Panc1 (cell line): ENCODE results near the gene GPRC5D. TPM values are rescaled to one million over a fixed set of nuclear protein-coding genes. Genes with fewer than 3 reads are reported as not detected.
A peak's percentile ranks its signal among the peaks of the same experiment; 100 is the strongest.

Experiments
- ATAC-seq: fragments of 200-7000 bp; cut with Tn5 transposase; 2 replicates; pipeline ENCODE4 v1.9.1; 2020; ENCODE audit warnings: mild to moderate bottlenecking, moderate library complexity
- BruUV-seq: library from RNA; stranded (reverse); fragments of 400-500 nt; replicated peaks from 2 replicates; lab custom pipeline; 2021; lab: Mats Ljungman, UMichigan
- CTCF ChIA-PET: fragments of 300-600 bp; sonication (Branson Sonifier 250); formaldehyde crosslinking; loops from one replicate; lab custom pipeline; 2022; ENCODE audit warnings: antibody characterized with exemption; lab: Charles Lee
- POLR2A ChIA-PET: fragments of 300-600 bp; sonication (Branson Sonifier 250); formaldehyde crosslinking; loops from one replicate; lab custom pipeline; 2022; ENCODE audit warnings: antibody characterized with exemption; lab: Charles Lee
- DNase-seq: peaks from one replicate; pipeline ENCODE4 v3.0.0-alpha.2; 2010; ENCODE audit warnings: low read depth, low spot score
- H3K27ac ChIP-seq: 2 replicates; pipeline ENCODE4 v1.5.1; 2011; ENCODE audit warnings: mild to moderate bottlenecking, low read length, inconsistent platforms
- H3K27me3 ChIP-seq: fragments of 200-500 bp; sonication (Bioruptor generic); 2 replicates; pipeline ENCODE4 v1.6.0; 2014; ENCODE audit warnings: low read length, inconsistent platforms; ENCODE audit not compliant: control insufficient read depth, insufficient read depth
- H3K36me3 ChIP-seq: fragments of 200-500 bp; sonication (Bioruptor generic); 2 replicates; pipeline ENCODE4 v1.5.1; 2014; ENCODE audit warnings: inconsistent platforms, mild to moderate bottlenecking, low read length, moderate library complexity; ENCODE audit not compliant: control insufficient read depth, insufficient read depth
- H3K4me1 ChIP-seq: 2 replicates; pipeline ENCODE4 v1.5.1; 2011; ENCODE audit warnings: inconsistent platforms, mild to moderate bottlenecking, low read length, moderate library complexity; ENCODE audit not compliant: control insufficient read depth, insufficient read depth
- H3K4me3 ChIP-seq, 2 experiments: 2 replicates each; pipeline ENCODE4 v1.5.1; 2011 to 2012; ENCODE audit warnings: low read depth in 2 of 2, low read length in 2 of 2, mild to moderate bottlenecking in 2 of 2, inconsistent platforms in 1 of 2, moderate library complexity in 1 of 2
- H3K9me3 ChIP-seq: fragments of 200-500 bp; sonication (Bioruptor generic); 2 replicates; pipeline ENCODE4 v1.5.1; 2014; ENCODE audit warnings: low read depth, mild to moderate bottlenecking, inconsistent platforms, low read length, moderate library complexity; ENCODE audit not compliant: control insufficient read depth, insufficient read depth
- POLR2AphosphoS5 ChIP-seq: IDR thresholded peaks from 2 replicates; pipeline ENCODE4 v1.6.1; 2012; ENCODE audit warnings: mild to moderate bottlenecking, low read depth, low read length, moderate library complexity
- SIN3A ChIP-seq: IDR thresholded peaks from 2 replicates; pipeline ENCODE4 v1.6.1; 2012; ENCODE audit warnings: low read depth, mild to moderate bottlenecking, low read length, moderate library complexity, borderline replicate concordance; ENCODE audit not compliant: insufficient read depth
- TCF7L2 ChIP-seq: IDR thresholded peaks from 2 replicates; pipeline ENCODE4 v1.6.1; 2011; ENCODE audit warnings: mild to moderate bottlenecking, low read depth, low read length, inconsistent platforms
- in situ Hi-C: cut with HindIII; loops from 2 replicates; pipeline ENCODE4 v1.10.0; 2016; ENCODE audit warnings: low sequenced_read_pairs, low pct_unique_long_range_greater_than_20kb
- intact Hi-C: fragments of 100-400 bp; cut with micrococcal nuclease; formaldehyde crosslinking; loops from one replicate; pipeline ENCODE4 v1.10.0; 2022; ENCODE audit not compliant: unreplicated experiment
- total RNA-seq: library from RNA; stranded (reverse); gene quantifications from one replicate; pipeline ENCODE4 v1.2.1, GENCODE V29; 2021; ENCODE audit not compliant: unreplicated experiment
- TF ChIP-seq, protein P1 (sequence below), 2 experiments: IDR thresholded peaks; 2 replicates each; pipeline ENCODE4 v1.6.1; 2011 to 2012; ENCODE audit warnings: low read depth in 2 of 2, control low read depth in 1 of 2, low read length in 1 of 2, mild to moderate bottlenecking in 1 of 2, moderate library complexity in 1 of 2; ENCODE audit not compliant: insufficient read depth in 1 of 2
- TF ChIP-seq, protein P2 (sequence below): fragments of 450-650 bp; IDR thresholded peaks from 2 replicates; pipeline ENCODE4 v1.5.1; 2017; ENCODE audit warnings: mild to moderate bottlenecking

Gene GPRC5D
- total RNA-seq, 1 experiment from 2014 or later: not detected

DNA sequence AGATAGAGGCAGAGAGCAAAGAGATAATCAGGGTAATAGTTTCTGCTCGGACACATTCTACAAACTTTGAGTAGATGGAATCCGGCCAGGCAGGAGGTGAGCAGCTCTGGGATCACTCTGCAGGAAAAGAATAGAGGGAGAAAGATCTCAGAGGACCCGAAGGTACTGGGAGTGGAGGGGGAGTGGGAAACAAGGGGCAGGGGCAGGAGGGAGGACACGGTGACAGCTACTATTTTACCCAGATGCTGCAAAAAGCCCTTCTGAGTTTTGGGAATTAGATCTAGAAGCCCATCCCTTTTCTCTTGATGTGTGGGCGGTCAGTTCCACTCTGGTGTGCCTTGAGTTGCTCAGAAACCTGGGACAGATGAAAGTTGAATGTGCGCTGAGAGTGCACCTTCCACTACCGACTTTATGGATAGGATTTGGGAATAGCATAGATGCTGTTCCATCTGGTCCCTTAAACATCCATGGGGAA is 60.1 kb downstream of the GPRC5D start:
- ATAC-seq: no peak
- H3K36me3 ChIP-seq: peaks cover 6% of the 10 kb centered on the region
- no peaks in the 10 kb centered on the region for H3K9me3 ChIP-seq
- ChIA-PET CTCF (interaction anchor here (1.6 kb wide), 1 partner anchor 80 kb away, joined by 5 read pairs; no protein-coding TSS in a partner anchor), POLR2A (interaction anchor here (0.5 to 2.3 kb wide), 4 partner anchors 14 to 165 kb away, joined by 3 to 21 read pairs (median 9); no protein-coding TSS in a partner anchor)
- peaks cover 31% of the 10 kb centered on the region for H3K4me1 ChIP-seq
- no peaks in the 10 kb centered on the region for H3K27me3 ChIP-seq
- H3K27ac ChIP-seq: peak overlapping the region; percentile 96
- intact Hi-C loops: loop anchor here (1.0 to 5.0 kb wide), 2 partner anchors 55 to 75 kb away; no protein-coding TSS in a partner anchor
- peak overlapping the region; percentile 61 to 86 for H3K4me3 ChIP-seq
- no peak for DNase-seq
- TSS peak; percentile 76 for BruUV-seq
- in situ Hi-C loops: no loop called here
- TF ChIP-seq, protein P1, sequence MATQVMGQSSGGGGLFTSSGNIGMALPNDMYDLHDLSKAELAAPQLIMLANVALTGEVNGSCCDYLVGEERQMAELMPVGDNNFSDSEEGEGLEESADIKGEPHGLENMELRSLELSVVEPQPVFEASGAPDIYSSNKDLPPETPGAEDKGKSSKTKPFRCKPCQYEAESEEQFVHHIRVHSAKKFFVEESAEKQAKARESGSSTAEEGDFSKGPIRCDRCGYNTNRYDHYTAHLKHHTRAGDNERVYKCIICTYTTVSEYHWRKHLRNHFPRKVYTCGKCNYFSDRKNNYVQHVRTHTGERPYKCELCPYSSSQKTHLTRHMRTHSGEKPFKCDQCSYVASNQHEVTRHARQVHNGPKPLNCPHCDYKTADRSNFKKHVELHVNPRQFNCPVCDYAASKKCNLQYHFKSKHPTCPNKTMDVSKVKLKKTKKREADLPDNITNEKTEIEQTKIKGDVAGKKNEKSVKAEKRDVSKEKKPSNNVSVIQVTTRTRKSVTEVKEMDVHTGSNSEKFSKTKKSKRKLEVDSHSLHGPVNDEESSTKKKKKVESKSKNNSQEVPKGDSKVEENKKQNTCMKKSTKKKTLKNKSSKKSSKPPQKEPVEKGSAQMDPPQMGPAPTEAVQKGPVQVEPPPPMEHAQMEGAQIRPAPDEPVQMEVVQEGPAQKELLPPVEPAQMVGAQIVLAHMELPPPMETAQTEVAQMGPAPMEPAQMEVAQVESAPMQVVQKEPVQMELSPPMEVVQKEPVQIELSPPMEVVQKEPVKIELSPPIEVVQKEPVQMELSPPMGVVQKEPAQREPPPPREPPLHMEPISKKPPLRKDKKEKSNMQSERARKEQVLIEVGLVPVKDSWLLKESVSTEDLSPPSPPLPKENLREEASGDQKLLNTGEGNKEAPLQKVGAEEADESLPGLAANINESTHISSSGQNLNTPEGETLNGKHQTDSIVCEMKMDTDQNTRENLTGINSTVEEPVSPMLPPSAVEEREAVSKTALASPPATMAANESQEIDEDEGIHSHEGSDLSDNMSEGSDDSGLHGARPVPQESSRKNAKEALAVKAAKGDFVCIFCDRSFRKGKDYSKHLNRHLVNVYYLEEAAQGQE (IDR thresholded peaks at IDR 0.05; ENCODE audit: insufficient read depth in 1 of 2, low read depth in 2 of 2, low read length in 1 of 2): no peak
- TF ChIP-seq SIN3A (no peak), TCF7L2 (no peak), POLR2AphosphoS5 (no peak)
- TF ChIP-seq, protein P2, sequence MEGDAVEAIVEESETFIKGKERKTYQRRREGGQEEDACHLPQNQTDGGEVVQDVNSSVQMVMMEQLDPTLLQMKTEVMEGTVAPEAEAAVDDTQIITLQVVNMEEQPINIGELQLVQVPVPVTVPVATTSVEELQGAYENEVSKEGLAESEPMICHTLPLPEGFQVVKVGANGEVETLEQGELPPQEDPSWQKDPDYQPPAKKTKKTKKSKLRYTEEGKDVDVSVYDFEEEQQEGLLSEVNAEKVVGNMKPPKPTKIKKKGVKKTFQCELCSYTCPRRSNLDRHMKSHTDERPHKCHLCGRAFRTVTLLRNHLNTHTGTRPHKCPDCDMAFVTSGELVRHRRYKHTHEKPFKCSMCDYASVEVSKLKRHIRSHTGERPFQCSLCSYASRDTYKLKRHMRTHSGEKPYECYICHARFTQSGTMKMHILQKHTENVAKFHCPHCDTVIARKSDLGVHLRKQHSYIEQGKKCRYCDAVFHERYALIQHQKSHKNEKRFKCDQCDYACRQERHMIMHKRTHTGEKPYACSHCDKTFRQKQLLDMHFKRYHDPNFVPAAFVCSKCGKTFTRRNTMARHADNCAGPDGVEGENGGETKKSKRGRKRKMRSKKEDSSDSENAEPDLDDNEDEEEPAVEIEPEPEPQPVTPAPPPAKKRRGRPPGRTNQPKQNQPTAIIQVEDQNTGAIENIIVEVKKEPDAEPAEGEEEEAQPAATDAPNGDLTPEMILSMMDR: no peak

DNA sequence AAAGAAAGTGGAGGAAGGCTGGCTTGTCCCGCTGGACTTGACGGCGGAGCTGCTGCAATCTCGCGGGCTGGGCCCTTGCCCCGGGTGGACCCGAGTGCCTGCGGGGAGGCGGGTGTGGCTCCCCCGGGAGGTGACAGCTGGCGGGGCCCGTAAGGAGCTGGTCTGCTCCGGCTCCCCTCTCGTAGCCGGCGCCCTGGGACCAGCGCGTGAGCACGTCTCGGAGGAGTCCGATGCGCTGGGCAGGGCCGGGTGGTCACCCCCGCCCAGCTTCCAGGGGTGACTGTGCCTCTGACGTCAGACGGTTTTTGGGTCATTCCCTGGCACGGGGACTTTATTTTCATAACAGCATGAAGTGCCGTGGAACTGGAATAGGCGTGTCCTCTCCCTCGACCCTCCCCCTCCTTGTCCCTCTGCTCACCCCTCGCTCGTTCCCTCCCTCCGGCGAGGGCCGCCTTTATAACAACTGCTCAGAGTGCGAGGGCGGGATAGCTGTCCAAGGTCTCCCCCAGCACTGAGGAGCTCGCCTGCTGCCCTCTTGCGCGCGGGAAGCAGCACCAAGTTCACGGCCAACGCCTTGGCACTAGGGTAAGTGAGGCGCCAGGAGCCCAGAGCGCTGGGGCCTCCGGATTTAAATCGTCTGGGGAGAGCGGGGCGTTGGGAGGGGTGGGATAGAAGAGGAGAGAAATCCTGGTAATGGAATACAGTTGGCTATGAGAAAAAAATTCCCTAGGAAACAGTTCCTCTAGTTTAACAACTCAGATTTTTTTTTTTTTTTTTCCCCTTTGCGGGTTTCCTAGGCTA is 60.7 kb downstream of the GPRC5D start, which contains the start of gene GPRC5A:
Gene GPRC5A, plus strand, starts transcription at position 483 of the 801 bp plus-strand sequence. CDS start 16,688 bp downstream, outside the sequence.
- no TSS peak for BruUV-seq
- CTCF ChIA-PET: interaction anchor here (0.6 to 1.6 kb wide), 2 partner anchors 12 to 79 kb away, joined by 4 to 5 read pairs; no protein-coding TSS in a partner anchor
- TF ChIP-seq TCF7L2 (no peak), POLR2AphosphoS5 (peak; percentile 99), SIN3A (peak; percentile 93)
- TF ChIP-seq, protein P1 (IDR thresholded peaks at IDR 0.05; ENCODE audit: insufficient read depth in 1 of 2, low read depth in 2 of 2, low read length in 1 of 2): peak; percentile 66 to 83; a peak in 3 of 4 replicates
- TF ChIP-seq, protein P2: no peak
- peak within 1 kb of the TSS; percentile 96 for H3K27ac ChIP-seq
- intact Hi-C loops: loop anchor here (5.0 kb wide), 1 partner anchor 74 kb away; no protein-coding TSS in a partner anchor
- POLR2A ChIA-PET: interaction anchor here (0.5 to 2.3 kb wide), 6 partner anchors 11 to 164 kb away, joined by 3 to 21 read pairs (median 9); no protein-coding TSS in a partner anchor
- H3K27me3 ChIP-seq: no peaks in the 10 kb centered on the region
- in situ Hi-C loops: no loop called here
- H3K36me3 ChIP-seq: peaks cover 6% of the 10 kb centered on the region
- peak; percentile 83 for ATAC-seq
- H3K4me1 ChIP-seq: peaks cover 32% of the 10 kb centered on the region
- DNase-seq: peak; percentile 93
- peak within 1 kb of the TSS; percentile 61 to 86 for H3K4me3 ChIP-seq
- H3K9me3 ChIP-seq: no peaks in the 10 kb centered on the region
